ENCODE results near the gene CLK3.

- TF ChIP-seq, protein P1, sequence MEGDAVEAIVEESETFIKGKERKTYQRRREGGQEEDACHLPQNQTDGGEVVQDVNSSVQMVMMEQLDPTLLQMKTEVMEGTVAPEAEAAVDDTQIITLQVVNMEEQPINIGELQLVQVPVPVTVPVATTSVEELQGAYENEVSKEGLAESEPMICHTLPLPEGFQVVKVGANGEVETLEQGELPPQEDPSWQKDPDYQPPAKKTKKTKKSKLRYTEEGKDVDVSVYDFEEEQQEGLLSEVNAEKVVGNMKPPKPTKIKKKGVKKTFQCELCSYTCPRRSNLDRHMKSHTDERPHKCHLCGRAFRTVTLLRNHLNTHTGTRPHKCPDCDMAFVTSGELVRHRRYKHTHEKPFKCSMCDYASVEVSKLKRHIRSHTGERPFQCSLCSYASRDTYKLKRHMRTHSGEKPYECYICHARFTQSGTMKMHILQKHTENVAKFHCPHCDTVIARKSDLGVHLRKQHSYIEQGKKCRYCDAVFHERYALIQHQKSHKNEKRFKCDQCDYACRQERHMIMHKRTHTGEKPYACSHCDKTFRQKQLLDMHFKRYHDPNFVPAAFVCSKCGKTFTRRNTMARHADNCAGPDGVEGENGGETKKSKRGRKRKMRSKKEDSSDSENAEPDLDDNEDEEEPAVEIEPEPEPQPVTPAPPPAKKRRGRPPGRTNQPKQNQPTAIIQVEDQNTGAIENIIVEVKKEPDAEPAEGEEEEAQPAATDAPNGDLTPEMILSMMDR (IDR thresholded peaks at IDR 0.05) = no peak
- no peak for TF ChIP-seq POLR2A (IDR thresholded peaks at IDR 0.05)
Measured at GRCh38 chr15:74618841-74619596, 3.4 kb downstream of the CLK3 start.

All from esophagus squamous epithelium (tissue), 4 donors.